ENCODE results near the gene NCOA7.

DNA sequence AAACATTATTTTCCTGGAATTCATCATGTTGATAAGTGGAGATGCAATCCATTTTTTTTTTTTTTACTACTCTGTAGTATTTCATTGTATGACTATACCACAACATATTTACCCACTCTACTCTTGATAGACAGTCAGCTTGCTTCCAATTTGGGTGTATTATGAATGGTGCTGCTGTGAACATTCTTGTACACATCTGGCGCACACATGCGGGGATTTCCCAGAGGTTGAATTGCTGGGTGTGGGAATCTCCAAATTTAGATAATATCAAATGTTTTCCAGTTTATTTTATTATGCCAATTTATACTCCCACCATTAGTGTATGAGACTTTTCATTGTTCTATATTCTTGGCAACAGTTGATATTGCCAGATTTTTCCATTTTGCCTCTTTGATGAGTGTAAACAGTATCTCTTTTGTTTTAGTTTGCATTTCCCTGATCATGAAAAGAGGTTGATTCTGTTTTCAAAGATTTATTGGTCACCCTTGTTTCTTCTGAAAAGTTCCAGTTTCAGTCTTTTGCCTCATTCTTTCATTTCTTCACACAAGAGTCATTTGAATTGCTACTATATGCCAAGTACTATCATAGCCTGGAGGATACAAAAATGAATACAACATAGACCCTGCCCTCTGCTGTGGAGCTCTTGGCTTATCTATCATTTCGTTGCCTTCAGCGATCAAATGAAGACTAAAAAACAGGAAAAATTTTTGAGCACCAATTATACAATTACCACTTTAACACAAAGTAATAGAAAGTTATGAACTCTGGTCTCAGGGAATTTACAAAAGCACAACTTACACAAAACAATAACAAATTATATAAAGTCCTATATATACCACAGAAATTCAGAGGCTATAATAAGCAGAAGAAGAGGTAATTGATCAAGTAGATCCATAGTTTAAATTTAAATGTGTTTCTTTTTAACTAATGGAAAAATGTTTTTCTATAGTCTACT is 17.1 kb upstream of the NCOA7 start:
- TF ChIP-seq, protein P1, sequence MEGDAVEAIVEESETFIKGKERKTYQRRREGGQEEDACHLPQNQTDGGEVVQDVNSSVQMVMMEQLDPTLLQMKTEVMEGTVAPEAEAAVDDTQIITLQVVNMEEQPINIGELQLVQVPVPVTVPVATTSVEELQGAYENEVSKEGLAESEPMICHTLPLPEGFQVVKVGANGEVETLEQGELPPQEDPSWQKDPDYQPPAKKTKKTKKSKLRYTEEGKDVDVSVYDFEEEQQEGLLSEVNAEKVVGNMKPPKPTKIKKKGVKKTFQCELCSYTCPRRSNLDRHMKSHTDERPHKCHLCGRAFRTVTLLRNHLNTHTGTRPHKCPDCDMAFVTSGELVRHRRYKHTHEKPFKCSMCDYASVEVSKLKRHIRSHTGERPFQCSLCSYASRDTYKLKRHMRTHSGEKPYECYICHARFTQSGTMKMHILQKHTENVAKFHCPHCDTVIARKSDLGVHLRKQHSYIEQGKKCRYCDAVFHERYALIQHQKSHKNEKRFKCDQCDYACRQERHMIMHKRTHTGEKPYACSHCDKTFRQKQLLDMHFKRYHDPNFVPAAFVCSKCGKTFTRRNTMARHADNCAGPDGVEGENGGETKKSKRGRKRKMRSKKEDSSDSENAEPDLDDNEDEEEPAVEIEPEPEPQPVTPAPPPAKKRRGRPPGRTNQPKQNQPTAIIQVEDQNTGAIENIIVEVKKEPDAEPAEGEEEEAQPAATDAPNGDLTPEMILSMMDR (IDR thresholded peaks at IDR 0.05), result no peak
- TF ChIP-seq EZH2 (IDR thresholded peaks at IDR 0.05), result no peak
